Trophoblast cell (in vitro differentiated cells and primary cell): ENCODE measurements around the gene GLRA3.
A peak's percentile ranks its signal among the peaks of the same experiment; 100 is the strongest.

ENCODE experiments used
- DNase-seq, 2 donors: peaks; one replicate each; pipeline ENCODE4 v3.0.0-alpha.2; 2016
- H2AFZ ChIP-seq: 2 replicates; pipeline ENCODE4 v1.6.1; 2013; ENCODE audit warnings: low read length, moderate library complexity, mild to moderate bottlenecking; ENCODE audit not compliant: insufficient read depth, poor library complexity
- H2AK5ac ChIP-seq: 2 replicates; pipeline ENCODE4 v1.6.1; 2013; ENCODE audit warnings: mild to moderate bottlenecking, low read length
- H2BK120ac ChIP-seq: 2 replicates; pipeline ENCODE4 v1.6.1; 2013; ENCODE audit warnings: low read length, mild to moderate bottlenecking, moderate library complexity; ENCODE audit not compliant: insufficient read depth, poor library complexity
- H2BK12ac ChIP-seq: 2 replicates; pipeline ENCODE4 v1.6.1; 2013; ENCODE audit warnings: mild to moderate bottlenecking, low read length, moderate library complexity
- H2BK5ac ChIP-seq: 2 replicates; pipeline ENCODE4 v1.6.1; 2013; ENCODE audit warnings: low read length, low read depth, moderate library complexity, mild to moderate bottlenecking; ENCODE audit not compliant: poor library complexity
- H3K14ac ChIP-seq: 2 replicates; pipeline ENCODE4 v1.6.1; 2013; ENCODE audit warnings: mild to moderate bottlenecking, low read length
- H3K18ac ChIP-seq: 2 replicates; pipeline ENCODE4 v1.6.1; 2013; ENCODE audit warnings: mild to moderate bottlenecking, low read length
- H3K23ac ChIP-seq: 2 replicates; pipeline ENCODE4 v1.6.1; 2013; ENCODE audit warnings: low read length
- H3K27ac ChIP-seq: 2 replicates; pipeline ENCODE4 v1.5.1; 2013; ENCODE audit warnings: low read depth, mild to moderate bottlenecking, inconsistent platforms, low read length, moderate library complexity
- H3K27me3 ChIP-seq: 2 replicates; pipeline ENCODE4 v1.6.1; 2013; ENCODE audit warnings: inconsistent platforms, mild to moderate bottlenecking, low read length, moderate library complexity; ENCODE audit not compliant: insufficient read depth
- H3K36me3 ChIP-seq, 2 experiments: 1 replicate in 1 of 2; 2 replicates in 1 of 2; pipeline ENCODE4 v1.6.1; 2013; ENCODE audit warnings: low read length in 2 of 2, mild to moderate bottlenecking in 2 of 2, moderate library complexity in 1 of 2; ENCODE audit not compliant: insufficient read depth in 2 of 2, control insufficient read depth in 1 of 2
- H3K4ac ChIP-seq: 2 replicates; pipeline ENCODE4 v1.6.1; 2013; ENCODE audit warnings: low read depth, mild to moderate bottlenecking, low read length, moderate library complexity
- H3K4me1 ChIP-seq, 2 experiments: 1 replicate in 1 of 2; 2 replicates in 1 of 2; pipeline ENCODE4 v1.6.1; 2013; ENCODE audit warnings: low read length in 2 of 2, mild to moderate bottlenecking in 2 of 2, moderate library complexity in 1 of 2; ENCODE audit not compliant: insufficient read depth in 2 of 2, control insufficient read depth in 1 of 2
- H3K4me2 ChIP-seq: 2 replicates; pipeline ENCODE4 v1.6.1; 2013; ENCODE audit warnings: inconsistent platforms, mild to moderate bottlenecking, low read length, moderate library complexity
- H3K4me3 ChIP-seq: 2 replicates; pipeline ENCODE4 v1.5.1; 2013; ENCODE audit warnings: mild to moderate bottlenecking, low read depth, low read length, inconsistent platforms
- H3K79me1 ChIP-seq: one replicate; pipeline ENCODE4 v1.6.1; 2013; ENCODE audit warnings: low read length
- H3K79me2 ChIP-seq: 2 replicates; pipeline ENCODE4 v1.6.1; 2013; ENCODE audit warnings: low read length, mild to moderate bottlenecking; ENCODE audit not compliant: control insufficient read depth, insufficient read depth, poor library complexity
- H3K9ac ChIP-seq: 2 replicates; pipeline ENCODE4 v1.6.1; 2013; ENCODE audit warnings: mild to moderate bottlenecking, low read length
- H3K9me3 ChIP-seq: 2 replicates; pipeline ENCODE4 v1.6.1; 2013; ENCODE audit warnings: low read depth, mild to moderate bottlenecking, control low read depth, inconsistent platforms, low read length; ENCODE audit not compliant: insufficient read depth
- H4K12ac ChIP-seq: 2 replicates; pipeline ENCODE4 v1.6.1; 2013; ENCODE audit warnings: low read depth, mild to moderate bottlenecking, low read length, moderate library complexity
- H4K8ac ChIP-seq: 2 replicates; pipeline ENCODE4 v1.6.1; 2013; ENCODE audit warnings: low read depth, mild to moderate bottlenecking, low read length, moderate library complexity
- H4K91ac ChIP-seq: one replicate; pipeline ENCODE4 v1.6.1; 2013; ENCODE audit warnings: low read depth, mild to moderate bottlenecking, low read length, moderate library complexity
- WGBS: extraction: QIAGEN DNeasy Blood & Tissue Kit; methylation state at CpG from one replicate; pipeline ENCODE4 v1.1.7; 2013; ENCODE audit warnings: missing lambda C conversion rate; ENCODE audit not compliant: insufficient read length, insufficient coverage; ENCODE audit errors: extremely low coverage; 5-methylcytosine and 5-hydroxymethylcytosine counted together

GLRA3 gene

DNA sequence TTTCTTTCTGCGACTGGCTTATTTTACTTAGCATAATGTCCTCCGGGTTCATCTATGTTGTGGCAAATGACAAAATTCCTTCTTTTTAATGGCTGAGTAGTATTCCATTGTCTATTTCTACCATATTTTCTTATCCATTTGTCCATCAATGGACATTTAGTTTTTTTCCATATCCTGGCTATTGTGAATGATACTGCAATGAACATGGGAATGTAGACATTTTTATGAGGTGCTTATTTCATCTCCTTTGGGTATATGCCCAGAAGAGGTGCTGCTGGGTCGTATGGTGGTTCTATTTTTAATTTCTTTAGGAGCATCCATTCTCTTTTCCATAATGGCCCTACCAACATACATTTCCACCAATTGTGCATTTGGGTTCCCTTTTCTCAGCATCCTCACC, 230.2 kb downstream of the GLRA3 start:
- no peak overlapping the region for H3K4me2 ChIP-seq

DNA sequence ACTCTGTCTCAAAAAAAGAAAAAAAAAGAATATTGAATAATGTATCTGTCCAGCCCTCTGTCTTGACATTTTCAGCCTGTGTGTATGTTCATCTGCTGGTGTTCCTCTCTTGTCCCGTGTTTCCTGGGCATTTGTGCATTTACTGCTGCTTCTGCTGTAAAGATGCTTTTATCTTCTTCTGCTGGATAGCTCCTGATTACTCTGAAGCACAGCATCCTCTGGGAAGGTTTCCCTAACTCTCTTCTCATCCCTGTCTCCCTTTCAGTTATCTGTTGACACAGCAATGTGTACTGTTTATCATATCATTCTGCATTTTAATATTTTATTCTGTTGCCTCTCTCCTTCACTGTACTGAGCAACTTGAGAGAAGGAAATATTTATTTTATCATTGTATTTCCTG, 232.5 kb downstream of the GLRA3 start:
- no peak overlapping the region for H3K9ac ChIP-seq
- no peaks in the 10 kb centered on the region for H3K79me2 ChIP-seq
- H3K4ac ChIP-seq = no peak overlapping the region
- no peak overlapping the region for H2AFZ ChIP-seq
- no peak overlapping the region for H4K91ac ChIP-seq
- H3K4me3 ChIP-seq = no peak overlapping the region
- no peak overlapping the region for H4K8ac ChIP-seq
- peaks cover 2% of the 10 kb centered on the region in 2 experiments for H3K4me1 ChIP-seq
- no peak overlapping the region for H2AK5ac ChIP-seq
- H3K9me3 ChIP-seq = no peaks in the 10 kb centered on the region
- no peak overlapping the region for H2BK5ac ChIP-seq
- no peak overlapping the region for H3K23ac ChIP-seq
- H3K79me1 ChIP-seq = peaks cover 2% of the 10 kb centered on the region
- no peak overlapping the region for H3K18ac ChIP-seq
- H3K36me3 ChIP-seq = no peaks in the 10 kb centered on the region
- no peaks in the 10 kb centered on the region for H3K27me3 ChIP-seq
- DNase-seq = no peak
- no peak overlapping the region for H4K12ac ChIP-seq
- H3K4me2 ChIP-seq = no peak overlapping the region
- no CpG with 5 or more reads among the region's 1 CpG for whole genome bisulfite sequencing
- H2BK120ac ChIP-seq = no peak overlapping the region
- H2BK12ac ChIP-seq = no peak overlapping the region
- H3K14ac ChIP-seq = no peak overlapping the region
- H3K27ac ChIP-seq = no peak overlapping the region

More for the DNA sequence above, 230.2 kb downstream of the GLRA3 start:
- no peak overlapping the region for H4K8ac ChIP-seq
- no CpG with 5 or more reads among the region's 3 CpGs for WGBS
- no peak overlapping the region for H3K27ac ChIP-seq
- peaks cover 2% of the 10 kb centered on the region for H3K79me1 ChIP-seq
- H3K9ac ChIP-seq = no peak overlapping the region
- H3K4me1 ChIP-seq = peaks cover 2% of the 10 kb centered on the region in 2 experiments
- H3K36me3 ChIP-seq = no peaks in the 10 kb centered on the region
- no peak overlapping the region for H3K23ac ChIP-seq
- no peak for DNase-seq
- no peak overlapping the region for H2BK120ac ChIP-seq
- no peak overlapping the region for H3K18ac ChIP-seq
- no peak overlapping the region for H3K14ac ChIP-seq
- H2AFZ ChIP-seq = no peak overlapping the region
- no peak overlapping the region for H2BK5ac ChIP-seq
- no peak overlapping the region for H4K12ac ChIP-seq
- H3K79me2 ChIP-seq = no peaks in the 10 kb centered on the region
- no peak overlapping the region for H3K4me3 ChIP-seq
- no peak overlapping the region for H3K4ac ChIP-seq
- no peaks in the 10 kb centered on the region for H3K27me3 ChIP-seq
- no peak overlapping the region for H4K91ac ChIP-seq
- no peak overlapping the region for H2AK5ac ChIP-seq
- no peaks in the 10 kb centered on the region for H3K9me3 ChIP-seq
- no peak overlapping the region for H2BK12ac ChIP-seq

DNA sequence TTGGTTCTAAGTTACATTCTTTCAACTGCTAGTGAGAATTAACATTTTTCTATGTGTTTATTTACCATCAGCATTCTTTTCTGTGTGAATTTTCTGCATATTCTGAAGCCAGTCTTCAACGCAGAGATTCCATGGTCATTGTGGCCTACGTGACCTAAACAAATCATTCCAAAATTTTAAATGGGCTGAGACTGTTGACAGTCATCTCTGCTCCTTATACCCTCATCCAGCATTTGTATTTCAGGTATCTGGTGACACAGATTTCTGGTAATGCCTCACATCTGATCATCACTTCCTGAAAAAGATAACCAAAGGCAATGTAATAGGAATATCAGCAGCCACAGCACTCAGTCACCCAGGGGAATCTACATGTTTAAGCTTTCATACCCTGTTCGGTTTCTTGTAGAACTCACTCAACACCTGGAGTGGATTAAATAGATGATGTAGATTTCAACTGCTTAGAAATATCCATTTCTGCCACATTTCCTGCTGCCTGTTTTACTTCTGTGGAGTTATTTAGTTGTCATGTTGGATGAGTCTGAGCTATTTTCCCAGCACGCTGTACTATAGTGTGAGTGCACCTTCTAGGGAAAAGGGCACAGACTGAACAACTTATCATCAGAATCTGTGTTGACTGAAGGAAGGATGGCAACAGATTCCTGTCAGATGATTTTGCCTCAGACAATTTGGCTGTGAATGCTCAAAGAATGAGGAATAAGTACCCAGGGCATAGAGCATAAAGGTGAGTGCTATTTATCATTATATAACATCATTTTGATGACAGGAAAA, 233.7 kb downstream of the GLRA3 start:
- Histone ChIP-seq H2AFZ (no peak overlapping the region), H3K79me2 (no peaks in the 10 kb centered on the region), H4K91ac (no peak overlapping the region), H3K4me1 (peaks cover 2% of the 10 kb centered on the region in 2 experiments), H3K79me1 (peaks cover 2% of the 10 kb centered on the region), H4K8ac (no peak overlapping the region), H3K18ac (no peak overlapping the region), H3K36me3 (no peaks in the 10 kb centered on the region), H2BK5ac (peak overlapping the region; percentile 66), H3K4me3 (no peak overlapping the region), H2BK12ac (no peak overlapping the region), H2AK5ac (no peak overlapping the region), H3K4ac (no peak overlapping the region), H3K27ac (peak overlapping the region; percentile 87), H3K9me3 (no peaks in the 10 kb centered on the region), H2BK120ac (peak overlapping the region; percentile 11), H3K23ac (no peak overlapping the region), H3K14ac (no peak overlapping the region), H3K4me2 (no peak overlapping the region), H3K9ac (no peak overlapping the region), H3K27me3 (no peaks in the 10 kb centered on the region), H4K12ac (no peak overlapping the region)
- WGBS = no CpG with 5 or more reads among the region's 4 CpGs
- peak; percentile 82 to 97 for DNase-seq

DNA sequence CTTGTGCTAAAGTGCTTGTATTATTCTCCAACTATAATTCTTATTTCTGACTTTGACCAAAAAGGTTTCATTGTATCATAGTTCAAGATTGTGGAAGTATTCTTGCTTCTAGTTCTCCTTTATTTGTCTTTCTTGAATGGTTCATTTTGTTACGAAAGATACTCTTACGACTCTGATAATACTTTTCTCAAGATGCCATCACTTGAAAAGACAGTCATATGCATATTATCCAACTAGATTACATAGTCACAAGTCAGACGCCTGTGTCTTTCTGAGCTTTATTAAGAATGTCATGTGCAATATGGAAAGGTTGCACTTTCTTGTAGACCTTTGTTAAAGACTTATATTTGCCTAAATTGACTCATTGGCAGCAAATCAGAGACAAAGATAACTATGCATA, 235.3 kb downstream of the GLRA3 start:
- Histone ChIP-seq H4K12ac (no peak overlapping the region), H2BK12ac (no peak overlapping the region), H3K27me3 (no peaks in the 10 kb centered on the region), H3K9me3 (no peaks in the 10 kb centered on the region), H3K4me1 (peaks cover 2% of the 10 kb centered on the region in 2 experiments), H3K18ac (no peak overlapping the region), H3K4ac (no peak overlapping the region), H3K4me2 (no peak overlapping the region), H3K4me3 (no peak overlapping the region), H2BK120ac (no peak overlapping the region), H3K36me3 (no peaks in the 10 kb centered on the region), H2AK5ac (no peak overlapping the region), H3K79me2 (no peaks in the 10 kb centered on the region), H3K27ac (no peak overlapping the region), H3K14ac (no peak overlapping the region), H4K91ac (no peak overlapping the region), H3K79me1 (peaks cover 2% of the 10 kb centered on the region), H2BK5ac (no peak overlapping the region), H2AFZ (no peak overlapping the region), H3K9ac (no peak overlapping the region), H4K8ac (no peak overlapping the region), H3K23ac (no peak overlapping the region)
- DNase-seq = peak in 1 of 2 donors; percentile 67
- WGBS = no CpG with 5 or more reads among the region's 3 CpGs
